Measurements from ENCODE around the gene DFFB. TPM values are rescaled to one million over a fixed set of nuclear protein-coding genes. Genes with fewer than 3 reads are reported as not detected.

The DFFB gene
- total RNA-seq, 1 experiment from 2014 or later: 11.9 TPM

DNA sequence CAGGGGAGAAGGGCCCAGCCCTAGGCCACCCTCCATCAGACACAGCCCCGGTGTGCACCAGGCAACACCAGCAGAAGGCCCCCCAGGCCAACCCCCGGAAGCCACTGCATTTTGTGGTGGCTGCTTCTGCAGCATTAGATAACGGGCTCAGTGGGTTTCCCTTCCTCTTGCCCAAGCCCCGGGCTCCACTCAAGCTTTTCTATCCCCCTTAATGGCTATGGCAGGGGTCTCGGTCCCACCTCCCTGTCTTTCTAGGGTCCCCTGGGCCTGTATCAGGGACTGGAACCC lies 23.9 kb downstream of the DFFB start:
- no peak for DNase-seq
- Histone ChIP-seq H3K36me3 (ENCODE audit: insufficient read depth, low read length) (peaks cover 8% of the 10 kb centered on the region), H3K79me2 (ENCODE audit: low read length) (no peaks in the 10 kb centered on the region), H4K20me1 (ENCODE audit: insufficient read depth, low read depth, low read length) (no peaks in the 10 kb centered on the region), H3K4me2 (ENCODE audit: low read depth, low read length, poor library complexity, severe bottlenecking) (no peak overlapping the region), H3K4me1 (ENCODE audit: low read length) (no peaks in the 10 kb centered on the region), H3K27me3 (ENCODE audit: low read length) (no peaks in the 10 kb centered on the region), H2AFZ (ENCODE audit: low read length) (no peak overlapping the region), H3K9me3 (ENCODE audit: low read length) (no peaks in the 10 kb centered on the region), H3K4me3 (ENCODE audit: low read length) (no peak overlapping the region), H3K9ac (ENCODE audit: low read length) (no peak overlapping the region), H3K27ac (ENCODE audit: low read length) (no peak overlapping the region), H3K9me2 (replicated peaks; ENCODE audit: insufficient read depth, low read length) (no peaks in the 10 kb centered on the region)

DNA sequence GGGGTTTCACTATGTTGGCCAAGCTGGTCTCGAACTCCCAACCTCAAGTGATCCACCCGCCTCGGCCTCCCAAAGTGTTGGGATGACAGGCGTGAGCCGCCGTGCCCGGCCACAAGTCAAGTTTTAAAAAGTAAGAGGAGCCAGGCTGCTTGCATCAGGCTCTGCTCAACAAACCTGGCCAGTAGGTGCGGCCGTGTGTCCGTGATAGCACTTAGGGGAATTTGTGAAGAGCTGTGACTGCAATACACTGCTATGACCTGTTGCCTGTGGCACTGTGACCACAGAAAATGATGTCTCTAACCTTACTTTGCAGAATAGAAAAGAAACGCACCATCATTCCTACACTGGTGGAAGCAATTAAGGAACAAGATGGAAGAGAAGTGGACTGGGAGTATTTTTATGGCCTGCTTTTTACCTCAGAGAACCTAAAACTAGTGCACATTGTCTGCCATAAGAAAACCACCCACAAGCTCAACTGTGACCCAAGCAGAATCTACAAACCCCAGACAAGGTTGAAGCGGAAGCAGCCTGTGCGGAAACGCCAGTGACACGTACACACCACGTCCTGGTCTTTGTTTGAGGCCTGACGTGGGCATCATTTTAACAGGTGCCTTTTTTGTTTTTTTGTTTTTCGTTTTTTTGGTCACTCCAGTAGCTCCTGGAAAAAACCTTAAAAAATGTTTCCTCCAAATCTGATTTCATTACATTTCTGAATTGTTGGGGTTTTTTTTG lies 26.1 kb downstream of the DFFB start:
- no peaks in the 10 kb centered on the region for H3K9me2 ChIP-seq (replicated peaks; ENCODE audit: insufficient read depth, low read length)
- H4K20me1 ChIP-seq (ENCODE audit: insufficient read depth, low read depth, low read length): no peaks in the 10 kb centered on the region
- H3K9ac ChIP-seq (ENCODE audit: low read length): no peak overlapping the region
- H2AFZ ChIP-seq (ENCODE audit: low read length): no peak overlapping the region
- no peaks in the 10 kb centered on the region for H3K79me2 ChIP-seq (ENCODE audit: low read length)
- no peak for DNase-seq
- H3K9me3 ChIP-seq (ENCODE audit: low read length): no peaks in the 10 kb centered on the region
- no peaks in the 10 kb centered on the region for H3K4me1 ChIP-seq (ENCODE audit: low read length)
- H3K27me3 ChIP-seq (ENCODE audit: low read length): no peaks in the 10 kb centered on the region
- no peak overlapping the region for H3K27ac ChIP-seq (ENCODE audit: low read length)
- H3K4me2 ChIP-seq (ENCODE audit: low read depth, low read length, poor library complexity, severe bottlenecking): no peak overlapping the region
- no peak overlapping the region for H3K4me3 ChIP-seq (ENCODE audit: low read length)
- peaks cover 10% of the 10 kb centered on the region for H3K36me3 ChIP-seq (ENCODE audit: insufficient read depth, low read length)

DNA sequence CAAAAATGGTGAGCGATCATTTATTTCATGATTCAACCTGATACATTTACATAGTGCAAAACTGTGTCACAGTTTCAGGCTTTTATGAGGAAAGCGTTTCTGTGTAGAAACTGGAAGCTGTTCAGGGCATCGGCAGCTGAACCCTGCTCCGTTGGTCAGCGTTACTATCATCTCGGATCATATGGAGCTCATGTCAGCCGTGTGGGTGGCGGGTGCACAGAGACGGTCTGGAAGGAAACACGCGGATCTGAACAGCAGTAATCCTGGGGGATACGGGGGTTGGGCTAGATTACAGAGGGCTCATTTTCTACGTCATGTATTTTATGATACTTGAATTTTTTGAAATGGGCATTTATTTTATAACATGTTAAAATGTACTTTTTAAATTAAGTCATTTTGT lies 27.7 kb downstream of the DFFB start:
- no peaks in the 10 kb centered on the region for H3K79me2 ChIP-seq (ENCODE audit: low read length)
- H3K4me3 ChIP-seq (ENCODE audit: low read length): no peak overlapping the region
- no peaks in the 10 kb centered on the region for H3K4me1 ChIP-seq (ENCODE audit: low read length)
- H4K20me1 ChIP-seq (ENCODE audit: insufficient read depth, low read depth, low read length): 0 out of 2 replicates have a peak, but pooled peaks cover 3% of the 10 kb centered on the region
- no peak overlapping the region for H3K4me2 ChIP-seq (ENCODE audit: low read depth, low read length, poor library complexity, severe bottlenecking)
- no peaks in the 10 kb centered on the region for H3K9me2 ChIP-seq (replicated peaks; ENCODE audit: insufficient read depth, low read length)
- peaks cover 13% of the 10 kb centered on the region for H3K36me3 ChIP-seq (ENCODE audit: insufficient read depth, low read length)
- no peak overlapping the region for H3K27ac ChIP-seq (ENCODE audit: low read length)
- no peaks in the 10 kb centered on the region for H3K27me3 ChIP-seq (ENCODE audit: low read length)
- H3K9me3 ChIP-seq (ENCODE audit: low read length): no peaks in the 10 kb centered on the region
- no peak for DNase-seq
- no peak overlapping the region for H2AFZ ChIP-seq (ENCODE audit: low read length)
- no peak overlapping the region for H3K9ac ChIP-seq (ENCODE audit: low read length)

DNA sequence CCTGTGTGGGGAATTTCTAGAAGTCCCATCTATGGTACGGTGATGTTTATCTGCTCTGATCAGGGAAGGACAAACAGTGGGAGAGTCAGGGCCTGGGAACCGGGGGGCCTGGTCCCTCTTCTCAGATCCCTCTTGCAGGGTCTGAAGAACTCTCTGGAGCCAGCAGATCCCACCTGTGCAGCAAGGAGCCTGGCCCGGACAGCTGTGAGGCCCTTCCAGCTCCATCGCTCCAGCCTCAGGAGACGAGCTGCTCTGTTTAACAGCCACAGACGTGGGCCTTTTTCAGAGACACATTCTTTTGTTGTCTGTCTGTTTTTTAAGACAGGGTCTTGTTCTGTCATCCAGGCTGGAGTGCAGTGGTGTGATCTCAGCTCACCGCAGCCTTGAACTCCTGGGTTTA lies 28.3 kb downstream of the DFFB start:
- no peak overlapping the region for H3K4me3 ChIP-seq (ENCODE audit: low read length)
- no peak overlapping the region for H2AFZ ChIP-seq (ENCODE audit: low read length)
- peaks cover 13% of the 10 kb centered on the region for H3K36me3 ChIP-seq (ENCODE audit: insufficient read depth, low read length)
- H4K20me1 ChIP-seq (ENCODE audit: insufficient read depth, low read depth, low read length): 0 out of 2 replicates have a peak, but pooled peaks cover 4% of the 10 kb centered on the region
- no peaks in the 10 kb centered on the region for H3K4me1 ChIP-seq (ENCODE audit: low read length)
- H3K79me2 ChIP-seq (ENCODE audit: low read length): no peaks in the 10 kb centered on the region
- H3K9me2 ChIP-seq (replicated peaks; ENCODE audit: insufficient read depth, low read length): no peaks in the 10 kb centered on the region
- no peak overlapping the region for H3K9ac ChIP-seq (ENCODE audit: low read length)
- DNase-seq: no peak
- no peak overlapping the region for H3K27ac ChIP-seq (ENCODE audit: low read length)
- H3K9me3 ChIP-seq (ENCODE audit: low read length): no peaks in the 10 kb centered on the region
- H3K4me2 ChIP-seq (ENCODE audit: low read depth, low read length, poor library complexity, severe bottlenecking): no peak overlapping the region
- no peaks in the 10 kb centered on the region for H3K27me3 ChIP-seq (ENCODE audit: low read length)

DNA sequence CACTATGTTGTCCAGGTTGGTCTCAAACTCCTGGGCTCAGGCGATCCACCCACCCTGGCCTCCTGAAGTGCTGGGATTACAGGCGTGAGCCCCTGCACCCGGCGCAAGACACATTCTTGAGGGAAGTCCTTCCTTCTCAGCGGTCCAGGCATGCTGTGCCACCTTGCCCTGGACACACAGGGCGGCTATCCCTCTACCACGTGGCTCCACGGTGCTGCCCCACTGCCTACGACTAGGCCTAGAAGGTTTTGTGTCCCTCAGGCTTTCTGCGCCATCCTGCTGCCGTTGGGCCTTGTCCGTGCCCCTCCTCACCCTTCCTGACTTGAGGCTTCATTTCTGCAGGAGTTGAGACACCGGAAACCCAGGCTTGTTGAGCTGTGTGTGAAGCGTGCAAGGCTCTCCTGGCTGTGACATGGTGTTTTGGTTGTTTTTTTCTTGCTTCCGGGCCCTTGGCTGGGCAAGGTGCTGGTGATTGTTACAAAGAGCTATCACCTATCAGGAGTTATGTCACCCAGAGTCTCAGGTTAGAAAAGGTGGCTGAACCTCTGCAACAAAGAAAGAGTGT lies 28.9 kb downstream of the DFFB start:
- H3K4me3 ChIP-seq (ENCODE audit: low read length): no peak overlapping the region
- H3K9ac ChIP-seq (ENCODE audit: low read length): no peak overlapping the region
- no peak overlapping the region for H3K4me2 ChIP-seq (ENCODE audit: low read depth, low read length, poor library complexity, severe bottlenecking)
- no peaks in the 10 kb centered on the region for H3K9me2 ChIP-seq (replicated peaks; ENCODE audit: insufficient read depth, low read length)
- H4K20me1 ChIP-seq (ENCODE audit: insufficient read depth, low read depth, low read length): 0 out of 2 replicates have a peak, but pooled peaks cover 4% of the 10 kb centered on the region
- peaks cover 18% of the 10 kb centered on the region for H3K36me3 ChIP-seq (ENCODE audit: insufficient read depth, low read length)
- no peak overlapping the region for H3K27ac ChIP-seq (ENCODE audit: low read length)
- DNase-seq: no peak
- H3K27me3 ChIP-seq (ENCODE audit: low read length): no peaks in the 10 kb centered on the region
- no peaks in the 10 kb centered on the region for H3K4me1 ChIP-seq (ENCODE audit: low read length)
- H2AFZ ChIP-seq (ENCODE audit: low read length): no peak overlapping the region
- H3K79me2 ChIP-seq (ENCODE audit: low read length): no peaks in the 10 kb centered on the region
- no peaks in the 10 kb centered on the region for H3K9me3 ChIP-seq (ENCODE audit: low read length)

DNA sequence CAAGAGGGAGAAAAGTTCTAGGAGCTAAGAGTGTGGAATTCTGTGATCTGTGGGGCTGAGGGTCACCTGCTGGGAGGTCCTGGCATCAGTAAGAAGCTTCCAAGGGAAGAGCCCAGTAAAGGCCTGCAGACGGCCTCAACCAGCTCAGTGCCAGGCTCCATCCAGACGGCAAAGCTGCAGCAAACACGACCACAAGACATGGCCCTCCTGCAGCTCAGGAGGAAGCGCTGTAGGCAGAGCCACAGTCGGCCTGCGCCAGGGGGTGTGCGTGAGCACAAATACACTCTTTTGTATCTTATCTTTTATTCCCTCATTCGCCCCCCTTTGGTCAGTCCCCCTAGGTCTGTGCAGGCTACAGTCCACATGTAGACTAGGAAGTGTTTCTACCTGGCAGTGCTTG lies 29.4 kb downstream of the DFFB start:
- no peak overlapping the region for H3K9ac ChIP-seq (ENCODE audit: low read length)
- no peaks in the 10 kb centered on the region for H3K9me3 ChIP-seq (ENCODE audit: low read length)
- 0 out of 2 replicates have a peak, but pooled peaks cover 4% of the 10 kb centered on the region for H4K20me1 ChIP-seq (ENCODE audit: insufficient read depth, low read depth, low read length)
- no peaks in the 10 kb centered on the region; the same call in 1 of the 2 replicates for H3K79me2 ChIP-seq (ENCODE audit: low read length)
- no peak overlapping the region for H3K4me3 ChIP-seq (ENCODE audit: low read length)
- peaks cover 21% of the 10 kb centered on the region for H3K36me3 ChIP-seq (ENCODE audit: insufficient read depth, low read length)
- H2AFZ ChIP-seq (ENCODE audit: low read length): no peak overlapping the region
- H3K27me3 ChIP-seq (ENCODE audit: low read length): no peaks in the 10 kb centered on the region
- DNase-seq: no peak
- no peak overlapping the region for H3K4me2 ChIP-seq (ENCODE audit: low read depth, low read length, poor library complexity, severe bottlenecking)
- H3K27ac ChIP-seq (ENCODE audit: low read length): no peak overlapping the region
- no peaks in the 10 kb centered on the region for H3K4me1 ChIP-seq (ENCODE audit: low read length)
- H3K9me2 ChIP-seq (replicated peaks; ENCODE audit: insufficient read depth, low read length): no peaks in the 10 kb centered on the region

DNA sequence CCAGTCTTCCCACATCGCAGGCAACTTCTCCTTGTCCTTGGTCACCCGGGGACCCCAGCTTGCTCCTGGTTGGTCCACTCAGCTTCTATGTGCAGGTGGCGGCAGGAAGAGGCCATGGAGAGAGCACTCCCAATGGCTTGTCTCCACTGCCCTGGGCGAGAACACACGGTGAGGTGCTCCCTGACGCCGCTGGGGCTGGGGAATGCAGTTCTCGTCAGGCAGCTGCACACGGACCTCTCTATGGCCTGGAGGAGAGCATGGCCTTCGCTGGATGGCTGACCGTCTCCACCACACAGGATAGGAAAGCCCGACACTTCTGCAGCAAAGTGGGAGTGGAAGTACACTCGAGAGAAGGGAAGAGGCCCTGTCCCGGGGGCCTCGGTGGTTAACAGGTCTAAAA lies 31.0 kb downstream of the DFFB start:
- H2AFZ ChIP-seq (ENCODE audit: low read length): no peak overlapping the region
- H3K36me3 ChIP-seq (ENCODE audit: insufficient read depth, low read length): peaks cover 21% of the 10 kb centered on the region
- peaks cover 4% of the 10 kb centered on the region for H3K4me1 ChIP-seq (ENCODE audit: low read length)
- DNase-seq: no peak
- no peaks in the 10 kb centered on the region for H3K9me2 ChIP-seq (replicated peaks; ENCODE audit: insufficient read depth, low read length)
- H3K9ac ChIP-seq (ENCODE audit: low read length): no peak overlapping the region
- no peaks in the 10 kb centered on the region for H3K27me3 ChIP-seq (ENCODE audit: low read length)
- H4K20me1 ChIP-seq (ENCODE audit: insufficient read depth, low read depth, low read length): 0 out of 2 replicates have a peak, but pooled peaks cover 10% of the 10 kb centered on the region
- H3K4me2 ChIP-seq (ENCODE audit: low read depth, low read length, poor library complexity, severe bottlenecking): no peak overlapping the region
- no peaks in the 10 kb centered on the region for H3K9me3 ChIP-seq (ENCODE audit: low read length)
- no peak overlapping the region for H3K4me3 ChIP-seq (ENCODE audit: low read length)
- H3K27ac ChIP-seq (ENCODE audit: low read length): no peak overlapping the region
- peaks cover 8% of the 10 kb centered on the region for H3K79me2 ChIP-seq (ENCODE audit: low read length)

DNA sequence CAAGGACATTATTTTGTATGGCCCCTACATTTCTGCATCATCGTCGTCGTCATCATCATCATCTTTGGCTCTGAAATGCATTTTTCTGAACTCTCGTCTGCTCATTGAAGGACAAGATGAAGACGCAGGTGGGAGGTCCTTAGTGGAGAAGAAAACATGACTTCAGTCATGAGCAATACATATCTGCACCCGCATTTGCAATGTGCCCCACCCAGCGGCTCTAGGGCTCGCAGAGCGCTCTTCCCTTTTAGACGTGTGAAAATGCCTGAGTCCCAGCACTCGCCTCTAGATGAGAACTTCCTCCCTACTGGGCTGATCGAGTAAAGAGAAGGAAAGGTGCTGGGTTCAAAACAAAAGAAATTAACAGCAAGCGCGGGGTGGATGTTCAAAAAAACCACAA lies 32.7 kb downstream of the DFFB start:
- no peak overlapping the region for H2AFZ ChIP-seq (ENCODE audit: low read length)
- H3K9me2 ChIP-seq (replicated peaks; ENCODE audit: insufficient read depth, low read length): no peaks in the 10 kb centered on the region
- no peak for DNase-seq
- peaks cover 20% of the 10 kb centered on the region for H3K36me3 ChIP-seq (ENCODE audit: insufficient read depth, low read length)
- no peaks in the 10 kb centered on the region for H3K27me3 ChIP-seq (ENCODE audit: low read length)
- 0 out of 2 replicates have a peak, but pooled peaks cover 10% of the 10 kb centered on the region for H4K20me1 ChIP-seq (ENCODE audit: insufficient read depth, low read depth, low read length)
- H3K9me3 ChIP-seq (ENCODE audit: low read length): no peaks in the 10 kb centered on the region
- H3K79me2 ChIP-seq (ENCODE audit: low read length): peaks cover 21% of the 10 kb centered on the region
- H3K4me1 ChIP-seq (ENCODE audit: low read length): peaks cover 11% of the 10 kb centered on the region
- H3K9ac ChIP-seq (ENCODE audit: low read length): no peak overlapping the region
- no peak overlapping the region for H3K27ac ChIP-seq (ENCODE audit: low read length)
- no peak overlapping the region for H3K4me2 ChIP-seq (ENCODE audit: low read depth, low read length, poor library complexity, severe bottlenecking)
- H3K4me3 ChIP-seq (ENCODE audit: low read length): no peak overlapping the region
